Upper lobe of right lung (tissue), 1 donor: ENCODE data around the gene LIPI. TPM values are rescaled to one million over a fixed set of nuclear protein-coding genes. Genes with fewer than 3 reads are reported as not detected.
"Not testable (repeated sequence)": the region's sequence is repeated elsewhere in the genome, so short reads cannot be mapped to it uniquely, and the experiment has no call there.

ENCODE experiments used
- ATAC-seq: fragments of 200-7000 bp; cut with Tn5 transposase; one replicate; pipeline ENCODE4 v1.9.1; 2020; ENCODE audit warnings: mild to moderate bottlenecking, moderate library complexity
- DNase-seq: peaks from one replicate; pipeline ENCODE4 v3.0.0-alpha.2; 2020
- H3K27ac ChIP-seq: fragments of 200-600 bp; one replicate; pipeline ENCODE4 v1.8.0; 2022
- H3K27me3 ChIP-seq: fragments of 200-600 bp; one replicate; pipeline ENCODE4 v1.8.0; 2022; ENCODE audit warnings: mild to moderate bottlenecking
- H3K36me3 ChIP-seq: fragments of 200-600 bp; one replicate; pipeline ENCODE4 v1.8.0; 2022
- H3K4me1 ChIP-seq: fragments of 200-600 bp; one replicate; pipeline ENCODE4 v1.8.0; 2022
- H3K4me3 ChIP-seq: fragments of 200-600 bp; one replicate; pipeline ENCODE4 v1.8.0; 2022; ENCODE audit warnings: mild to moderate bottlenecking
- H3K9me3 ChIP-seq: fragments of 200-600 bp; one replicate; pipeline ENCODE4 v1.8.0; 2022
- intact Hi-C: fragments of 100-400 bp; cut with DNase I; formaldehyde crosslinking; loops from one replicate; pipeline ENCODE4 v1.11.0; 2022
- total RNA-seq: library from RNA; stranded (reverse); fragmentation: NEBNext Ultra II Directional; extraction: Animal tissue kit (Norgen Biotek cat#: 25700); gene quantifications from one replicate; pipeline ENCODE4 v1.2.1, GENCODE V29; 2021
- TF ChIP-seq, protein P1 (sequence below): fragments of 200-600 bp; IDR thresholded peaks from one replicate; pipeline ENCODE4 v1.8.0; 2022; ENCODE audit warnings: antibody characterized with exemption
- donor health status: DM: no; HTN: yes; CAD: no; lungs with severe emphysema.

LIPI gene
- total RNA-seq, 1 donor from 2014 or later = not detected

DNA sequence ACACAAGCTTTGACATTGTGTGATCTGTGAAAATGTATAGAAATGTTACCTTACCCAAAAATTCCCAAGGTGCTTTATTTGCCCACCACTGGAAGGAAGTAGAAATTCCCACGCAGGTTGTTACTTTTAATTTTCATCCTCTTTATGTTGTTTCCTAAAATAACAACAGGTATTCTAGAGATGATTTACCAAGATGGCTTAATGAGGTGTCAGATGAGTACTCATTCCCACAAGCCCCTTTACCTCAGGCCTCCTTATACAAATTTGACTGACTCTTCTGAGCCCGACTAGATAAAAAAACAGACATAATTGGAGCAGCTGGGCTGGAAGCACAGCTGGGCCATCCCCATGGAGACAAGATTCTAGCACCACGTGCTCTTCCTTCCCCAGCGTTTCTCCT, 114.6 kb downstream of the LIPI start:
- H3K9me3 ChIP-seq = no peaks in the 10 kb centered on the region

DNA sequence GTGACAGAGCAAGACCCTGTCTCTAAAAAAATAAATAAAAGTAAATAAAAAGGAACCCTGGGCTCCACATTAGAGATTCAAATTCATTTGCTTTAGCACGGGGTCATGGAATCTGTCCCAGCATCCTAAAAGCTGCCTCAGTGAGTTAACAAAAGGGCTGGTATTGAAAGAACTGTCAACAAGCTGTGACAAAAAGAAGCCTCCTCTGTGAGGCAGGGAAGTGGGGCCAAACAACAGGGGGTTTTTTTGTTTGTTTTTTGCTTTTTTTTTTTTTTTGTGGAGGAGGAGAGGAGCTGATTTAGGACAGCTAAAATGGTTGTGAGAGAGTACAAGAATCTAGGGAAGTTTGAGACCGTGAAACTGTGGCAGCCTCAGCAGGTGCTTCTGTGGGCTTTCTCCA, 115.7 kb downstream of the LIPI start:
- H3K27me3 ChIP-seq = no peaks in the 10 kb centered on the region
- no peaks in the 10 kb centered on the region for H3K4me1 ChIP-seq
- ATAC-seq = no peak
- H3K36me3 ChIP-seq = no peaks in the 10 kb centered on the region
- TF ChIP-seq, protein P1, sequence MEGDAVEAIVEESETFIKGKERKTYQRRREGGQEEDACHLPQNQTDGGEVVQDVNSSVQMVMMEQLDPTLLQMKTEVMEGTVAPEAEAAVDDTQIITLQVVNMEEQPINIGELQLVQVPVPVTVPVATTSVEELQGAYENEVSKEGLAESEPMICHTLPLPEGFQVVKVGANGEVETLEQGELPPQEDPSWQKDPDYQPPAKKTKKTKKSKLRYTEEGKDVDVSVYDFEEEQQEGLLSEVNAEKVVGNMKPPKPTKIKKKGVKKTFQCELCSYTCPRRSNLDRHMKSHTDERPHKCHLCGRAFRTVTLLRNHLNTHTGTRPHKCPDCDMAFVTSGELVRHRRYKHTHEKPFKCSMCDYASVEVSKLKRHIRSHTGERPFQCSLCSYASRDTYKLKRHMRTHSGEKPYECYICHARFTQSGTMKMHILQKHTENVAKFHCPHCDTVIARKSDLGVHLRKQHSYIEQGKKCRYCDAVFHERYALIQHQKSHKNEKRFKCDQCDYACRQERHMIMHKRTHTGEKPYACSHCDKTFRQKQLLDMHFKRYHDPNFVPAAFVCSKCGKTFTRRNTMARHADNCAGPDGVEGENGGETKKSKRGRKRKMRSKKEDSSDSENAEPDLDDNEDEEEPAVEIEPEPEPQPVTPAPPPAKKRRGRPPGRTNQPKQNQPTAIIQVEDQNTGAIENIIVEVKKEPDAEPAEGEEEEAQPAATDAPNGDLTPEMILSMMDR = no peak
- H3K27ac ChIP-seq = no peak overlapping the region
- no peak overlapping the region for H3K4me3 ChIP-seq
- H3K9me3 ChIP-seq = no peaks in the 10 kb centered on the region
- intact Hi-C loops = no loop called here
- DNase-seq = no peak

More for the DNA sequence above, 114.6 kb downstream of the LIPI start:
- TF ChIP-seq, protein P1 = no peak
- no peaks in the 10 kb centered on the region for H3K4me1 ChIP-seq
- intact Hi-C loops = no loop called here
- DNase-seq (no peak), ATAC-seq (no peak)
- H3K27ac ChIP-seq = no peak overlapping the region
- H3K36me3 ChIP-seq = no peaks in the 10 kb centered on the region
- no peaks in the 10 kb centered on the region for H3K27me3 ChIP-seq
- no peak overlapping the region for H3K4me3 ChIP-seq

DNA sequence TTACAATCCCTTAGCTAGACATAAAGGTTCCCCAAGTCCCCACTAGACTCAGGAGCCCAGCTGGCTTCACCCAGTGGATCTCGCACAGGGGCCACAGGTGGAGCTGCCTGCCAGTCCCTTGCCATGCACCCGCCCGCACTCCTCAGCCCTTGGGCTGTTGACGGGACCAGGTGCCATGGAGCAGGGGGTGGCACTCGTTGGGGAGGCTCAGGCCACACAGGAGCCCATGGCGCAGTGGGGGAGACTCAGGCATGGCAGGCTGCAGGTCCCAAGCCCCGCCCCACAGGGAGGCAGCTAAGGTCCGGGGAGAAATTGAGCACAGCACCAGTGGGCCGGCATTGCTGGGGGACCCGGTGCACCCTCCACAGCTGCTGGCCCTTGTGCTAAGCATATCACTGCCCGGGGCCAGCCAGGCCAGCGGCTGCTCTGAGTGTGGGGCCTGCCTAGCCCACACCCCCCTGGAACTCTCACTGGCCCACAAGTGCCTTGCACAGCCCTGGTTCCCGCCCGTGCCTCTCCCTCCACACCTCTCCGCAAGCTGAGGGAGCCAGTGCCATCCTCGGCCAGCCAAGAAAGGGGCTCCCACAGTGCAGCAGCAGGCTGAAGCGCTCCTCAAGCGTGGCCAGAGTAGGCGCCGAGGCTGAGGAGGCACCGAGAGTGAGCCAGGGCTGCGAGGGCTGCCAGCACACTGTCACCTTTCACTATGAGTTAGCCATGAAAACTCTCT, 117.8 kb downstream of the LIPI start:
- intact Hi-C loops = no loop called here
- TF ChIP-seq, protein P1 = no peak
- H3K4me1 ChIP-seq = no peaks in the 10 kb centered on the region
- H3K36me3 ChIP-seq = no peaks in the 10 kb centered on the region
- ATAC-seq (peak; percentile 36), DNase-seq (no peak)
- no peaks in the 10 kb centered on the region for H3K9me3 ChIP-seq
- no peaks in the 10 kb centered on the region for H3K27me3 ChIP-seq
- H3K27ac ChIP-seq = no peak overlapping the region
- no peak overlapping the region for H3K4me3 ChIP-seq

DNA sequence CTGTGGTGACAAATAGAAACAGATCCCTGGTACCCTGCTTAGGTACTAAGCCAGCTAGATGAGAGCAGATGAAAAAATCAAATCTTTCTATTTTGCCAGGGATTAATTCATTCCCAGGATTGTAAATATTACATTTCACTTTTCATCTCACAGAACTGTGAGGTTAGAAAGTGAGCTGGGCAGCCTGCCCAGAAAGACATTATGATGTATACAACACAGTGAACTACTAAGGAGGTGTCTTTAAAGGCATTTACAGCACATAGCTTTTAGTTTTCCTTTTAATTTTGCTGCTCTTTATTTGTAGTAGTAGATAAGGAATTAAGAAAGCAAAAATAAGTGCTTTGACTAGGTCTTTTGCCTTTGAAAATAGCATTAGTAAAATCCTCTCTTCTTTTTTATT, 120.6 kb downstream of the LIPI start:
- H3K4me3 ChIP-seq, H3K9me3 ChIP-seq, DNase-seq, ATAC-seq, H3K27me3 ChIP-seq, H3K36me3 ChIP-seq, H3K4me1 ChIP-seq, intact Hi-C loops, H3K27ac ChIP-seq: not testable (repeated sequence)

DNA sequence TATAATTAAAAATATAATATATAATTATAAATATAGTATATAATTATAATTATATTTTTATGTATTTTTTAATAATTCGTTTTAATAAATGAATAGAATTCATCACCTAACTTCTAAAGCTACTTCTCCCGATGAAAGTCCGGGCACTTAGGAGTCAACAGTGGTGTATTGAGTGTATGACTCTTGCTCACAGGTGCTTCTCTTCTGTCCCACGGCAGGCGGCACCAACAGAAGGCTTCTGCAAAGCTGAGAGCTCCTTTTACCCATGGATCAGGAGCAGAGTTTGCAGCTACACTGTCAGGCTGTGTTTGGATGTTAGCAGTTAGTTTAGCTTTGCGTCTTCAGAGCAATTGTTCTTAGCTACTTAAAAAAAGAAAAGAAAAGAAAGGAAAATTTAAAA, 122.4 kb downstream of the LIPI start:
- DNase-seq (no peak), ATAC-seq (no peak)
- intact Hi-C loops = no loop called here
- Histone ChIP-seq H3K9me3 (no peaks in the 10 kb centered on the region), H3K27me3 (no peaks in the 10 kb centered on the region), H3K4me1 (no peaks in the 10 kb centered on the region), H3K27ac (no peak overlapping the region), H3K36me3 (no peaks in the 10 kb centered on the region), H3K4me3 (no peak overlapping the region)
- TF ChIP-seq, protein P1 = no peak

DNA sequence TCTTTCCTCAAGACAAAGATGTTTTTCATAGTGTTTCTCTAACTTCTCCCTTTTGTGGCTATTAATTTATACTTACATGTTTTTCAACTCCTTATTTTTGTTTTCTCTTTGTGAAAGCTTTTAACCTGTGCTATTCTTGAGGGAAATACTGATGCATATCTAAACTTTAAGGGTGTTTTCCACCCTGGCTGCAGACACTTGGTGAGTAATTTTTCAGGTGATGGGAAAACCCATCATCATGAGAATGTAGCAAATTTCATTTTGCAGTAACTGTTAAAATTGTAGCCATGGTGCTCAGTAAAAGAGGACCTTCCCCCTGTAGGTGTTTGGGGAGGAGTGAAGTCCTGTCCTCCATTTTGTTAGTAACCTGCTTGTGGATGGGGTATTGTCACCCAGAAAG, 124.2 kb downstream of the LIPI start:
- no peak for ATAC-seq
- Histone ChIP-seq H3K4me3 (no peak overlapping the region), H3K4me1 (no peaks in the 10 kb centered on the region)

More for the DNA sequence above, 124.2 kb downstream of the LIPI start:
- no peaks in the 10 kb centered on the region for H3K27me3 ChIP-seq
- no peaks in the 10 kb centered on the region for H3K9me3 ChIP-seq
- no peak overlapping the region for H3K27ac ChIP-seq
- TF ChIP-seq, protein P1 = no peak
- H3K36me3 ChIP-seq = no peaks in the 10 kb centered on the region
- intact Hi-C loops = no loop called here
- no peak for DNase-seq
